HCT116 (cell line): Measurements from ENCODE around the gene SIL1. TPM values are rescaled to one million over a fixed set of nuclear protein-coding genes. Genes with fewer than 3 reads are reported as not detected.

ENCODE experiments used
- ATAC-seq: fragments of 200-7000 bp; cut with Tn5 transposase; 2 replicates; pipeline ENCODE4 v1.9.1; 2020; ENCODE audit warnings: mild to moderate bottlenecking, moderate library complexity
- BruUV-seq: library from RNA; stranded (reverse); fragments of 400-500 nt; replicated peaks from 2 replicates; lab custom pipeline; 2021; lab: Mats Ljungman, UMichigan
- CTCF ChIA-PET: fragments of 300-600 bp; sonication (Branson Sonifier 250); formaldehyde crosslinking; loops from one replicate; lab custom pipeline; 2021; ENCODE audit warnings: antibody characterized with exemption; lab: Charles Lee
- POLR2A ChIA-PET: fragments of 300-600, 350-600 bp; sonication (Branson Sonifier 250); formaldehyde crosslinking; loops from one replicate; lab custom pipeline; 2021; ENCODE audit warnings: antibody characterized with exemption; lab: Charles Lee
- RAD21 ChIA-PET, 2 experiments: fragments of 300-600 bp; sonication (Branson Sonifier 250); formaldehyde crosslinking; loops; one replicate each; lab custom pipeline; 2023; ENCODE audit warnings: low total read pairs in 2 of 2; ENCODE audit not compliant: uncharacterized antibody in 2 of 2, unreplicated experiment in 2 of 2, low non-redundant PET in 1 of 2; lab: Charles Lee
- DNase-seq: peaks from one replicate; pipeline ENCODE4 v3.0.0-alpha.2; 2010; ENCODE audit warnings: low read depth, low spot score
- H2AFZ ChIP-seq: fragments of 200-600 bp; shearing (Covaris generic), sonication (generic); 2 replicates; pipeline ENCODE4 v1.6.1; 2017; ENCODE audit warnings: low read depth, mixed run types, mixed read lengths, antibody characterized with exemption, low read length; ENCODE audit not compliant: poor library complexity, severe bottlenecking
- H3K27ac ChIP-seq: 2 replicates; pipeline ENCODE4 v1.5.1; 2012; ENCODE audit warnings: low read depth, low read length
- H3K27me3 ChIP-seq: fragments of 200-600 bp; sonication (generic); 2 replicates; pipeline ENCODE4 v1.6.1; 2016; ENCODE audit warnings: mixed run types, low read length, mixed read lengths; ENCODE audit not compliant: insufficient read depth
- H3K36me3 ChIP-seq, 2 experiments: fragments of 200-500 bp in 1 of 2; fragments of 200-600 bp in 1 of 2; sonication (Bioruptor generic) in 1 of 2; sonication (generic) in 1 of 2; 2 replicates each; pipeline versions ENCODE4 v1.5.1 to v1.6.1; 2014 to 2016; ENCODE audit warnings: low read length in 2 of 2, inconsistent platforms in 1 of 2, mixed read lengths in 1 of 2, mixed run types in 1 of 2; ENCODE audit not compliant: insufficient read depth in 2 of 2, control insufficient read depth in 1 of 2
- H3K4me1 ChIP-seq, 2 experiments: fragments of 200-600 bp in 1 of 2; sonication (generic) in 1 of 2; 2 replicates each; pipeline versions ENCODE4 v1.5.1 to v1.6.1; 2012 to 2017; ENCODE audit warnings: low read length in 2 of 2, inconsistent platforms in 1 of 2, mild to moderate bottlenecking in 1 of 2, mixed read lengths in 1 of 2, mixed run types in 1 of 2, moderate library complexity in 1 of 2; ENCODE audit not compliant: insufficient read depth in 2 of 2, control insufficient read depth in 1 of 2
- H3K4me2 ChIP-seq: fragments of 200-600 bp; sonication (generic); 2 replicates; pipeline ENCODE4 v1.6.1; 2017; ENCODE audit warnings: mixed run types, low read length, mixed read lengths
- H3K4me3 ChIP-seq, 2 experiments: fragments of 200-600 bp in 1 of 2; sonication (generic) in 1 of 2; replicated peaks in 1 of 2; 2 replicates each; pipeline ENCODE4 v1.5.1; 2011 to 2016; ENCODE audit warnings: low read length in 2 of 2, control low read depth in 1 of 2, low read depth in 1 of 2, mild to moderate bottlenecking in 1 of 2, mixed read lengths in 1 of 2, mixed run types in 1 of 2
- H3K79me2 ChIP-seq: fragments of 200-600 bp; sonication (generic); 2 replicates; pipeline ENCODE4 v1.6.1; 2017; ENCODE audit warnings: mild to moderate bottlenecking, mixed run types, low read length, moderate library complexity, mixed read lengths; ENCODE audit not compliant: insufficient read depth
- H3K9ac ChIP-seq: fragments of 200-600 bp; sonication (generic); 2 replicates; pipeline ENCODE4 v1.6.1; 2016; ENCODE audit warnings: low read length, mixed read lengths
- H3K9me2 ChIP-seq: fragments of 200-600 bp; sonication (generic), shearing (Covaris generic); 2 replicates; pipeline ENCODE4 v1.6.1; 2017; ENCODE audit warnings: mixed run types, mild to moderate bottlenecking, moderate library complexity; ENCODE audit not compliant: insufficient read depth
- H3K9me3 ChIP-seq, 2 experiments: fragments of 200-500 bp in 1 of 2; fragments of 200-600 bp in 1 of 2; sonication (Bioruptor generic) in 1 of 2; sonication (generic) in 1 of 2; 2 replicates each; pipeline ENCODE4 v1.6.1; 2014 to 2017; ENCODE audit warnings: low read length in 2 of 2, mixed read lengths in 2 of 2, inconsistent platforms in 1 of 2, low read depth in 1 of 2, mild to moderate bottlenecking in 1 of 2, mixed run types in 1 of 2, moderate library complexity in 1 of 2; ENCODE audit not compliant: control insufficient read depth in 1 of 2, insufficient read depth in 1 of 2
- H4K20me1 ChIP-seq: fragments of 200-600 bp; sonication (generic), shearing (Covaris generic); 2 replicates; pipeline ENCODE4 v1.6.1; 2017; ENCODE audit warnings: mixed run types, mild to moderate bottlenecking, moderate library complexity; ENCODE audit not compliant: insufficient read depth
- CEBPB ChIP-seq: IDR thresholded peaks from 2 replicates; pipeline ENCODE4 v1.6.1; 2012; ENCODE audit warnings: low read depth
- ELF1 ChIP-seq: IDR thresholded peaks from 2 replicates; pipeline ENCODE4 v1.6.1; 2012; ENCODE audit warnings: low read depth, borderline replicate concordance
- FOSL1 ChIP-seq: IDR thresholded peaks from 2 replicates; pipeline ENCODE4 v1.6.1; 2012; ENCODE audit warnings: low read depth
- POLR2AphosphoS5 ChIP-seq: IDR thresholded peaks from 2 replicates; pipeline ENCODE4 v1.6.1; 2011; ENCODE audit warnings: mild to moderate bottlenecking, low read depth, low read length, moderate library complexity
- SP1 ChIP-seq: IDR thresholded peaks from 2 replicates; pipeline ENCODE4 v1.6.1; 2012; ENCODE audit warnings: low read depth
- TCF7L2 ChIP-seq: IDR thresholded peaks from 2 replicates; pipeline ENCODE4 v1.7.0; 2011; ENCODE audit warnings: borderline replicate concordance, inconsistent platforms; ENCODE audit not compliant: insufficient read depth, insufficient read length; ENCODE audit errors: extremely low read depth
- intact Hi-C: fragments of 100-400 bp; cut with micrococcal nuclease; formaldehyde crosslinking; loops from 2 replicates; pipeline ENCODE4 v1.10.0; 2022
- total RNA-seq: library from RNA; stranded (reverse); gene quantifications from one replicate; pipeline ENCODE4 v1.2.1, GENCODE V29; 2021; ENCODE audit not compliant: unreplicated experiment
- TF ChIP-seq, protein P1 (sequence below): IDR thresholded peaks from 2 replicates; pipeline ENCODE4 v1.6.1; 2012; ENCODE audit warnings: low read depth
- TF ChIP-seq, protein P2 (sequence below): IDR thresholded peaks from 2 replicates; pipeline ENCODE4 v1.6.1; 2012

SIL1 gene
- total RNA-seq, 1 experiment from 2014 or later: 34.0 TPM

DNA sequence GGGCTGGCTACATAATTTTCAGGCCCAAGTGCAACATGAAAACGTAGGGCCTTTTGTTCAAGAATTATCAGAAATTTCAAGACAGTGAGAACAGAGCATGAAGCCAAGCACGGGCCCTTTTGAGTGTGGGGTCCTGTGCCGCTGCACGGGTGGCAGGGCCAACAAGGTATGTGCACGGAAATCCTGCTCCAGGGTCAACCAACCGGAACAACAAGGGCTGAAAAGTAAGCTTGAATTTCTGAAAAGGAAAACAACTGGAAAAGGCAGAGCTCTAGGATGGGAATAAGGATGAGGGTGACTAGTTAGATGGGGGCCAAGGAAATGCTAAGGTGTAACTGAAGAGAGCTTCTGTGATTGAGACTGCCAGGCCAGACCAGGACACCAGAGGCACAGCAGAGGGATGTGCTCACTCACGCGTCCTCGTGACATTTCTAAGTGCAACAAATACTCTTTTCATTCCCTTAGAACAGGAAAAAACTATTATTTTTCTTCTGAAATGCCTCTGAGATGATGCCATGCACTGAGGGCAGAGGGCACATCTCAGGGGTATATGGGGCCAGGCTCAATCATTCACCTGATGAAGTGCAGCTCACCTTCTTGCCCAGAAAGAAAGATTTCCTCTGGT lies 242.4 kb downstream of the SIL1 start:
- DNase-seq: no peak
- no TSS peak for BruUV-seq
- Histone ChIP-seq H3K4me3 (no peak overlapping the region), H3K4me2 (no peak overlapping the region), H2AFZ (no peak overlapping the region)
- TF ChIP-seq CEBPB: no peak
- no peak for TF ChIP-seq FOSL1
- TF ChIP-seq, protein P1, sequence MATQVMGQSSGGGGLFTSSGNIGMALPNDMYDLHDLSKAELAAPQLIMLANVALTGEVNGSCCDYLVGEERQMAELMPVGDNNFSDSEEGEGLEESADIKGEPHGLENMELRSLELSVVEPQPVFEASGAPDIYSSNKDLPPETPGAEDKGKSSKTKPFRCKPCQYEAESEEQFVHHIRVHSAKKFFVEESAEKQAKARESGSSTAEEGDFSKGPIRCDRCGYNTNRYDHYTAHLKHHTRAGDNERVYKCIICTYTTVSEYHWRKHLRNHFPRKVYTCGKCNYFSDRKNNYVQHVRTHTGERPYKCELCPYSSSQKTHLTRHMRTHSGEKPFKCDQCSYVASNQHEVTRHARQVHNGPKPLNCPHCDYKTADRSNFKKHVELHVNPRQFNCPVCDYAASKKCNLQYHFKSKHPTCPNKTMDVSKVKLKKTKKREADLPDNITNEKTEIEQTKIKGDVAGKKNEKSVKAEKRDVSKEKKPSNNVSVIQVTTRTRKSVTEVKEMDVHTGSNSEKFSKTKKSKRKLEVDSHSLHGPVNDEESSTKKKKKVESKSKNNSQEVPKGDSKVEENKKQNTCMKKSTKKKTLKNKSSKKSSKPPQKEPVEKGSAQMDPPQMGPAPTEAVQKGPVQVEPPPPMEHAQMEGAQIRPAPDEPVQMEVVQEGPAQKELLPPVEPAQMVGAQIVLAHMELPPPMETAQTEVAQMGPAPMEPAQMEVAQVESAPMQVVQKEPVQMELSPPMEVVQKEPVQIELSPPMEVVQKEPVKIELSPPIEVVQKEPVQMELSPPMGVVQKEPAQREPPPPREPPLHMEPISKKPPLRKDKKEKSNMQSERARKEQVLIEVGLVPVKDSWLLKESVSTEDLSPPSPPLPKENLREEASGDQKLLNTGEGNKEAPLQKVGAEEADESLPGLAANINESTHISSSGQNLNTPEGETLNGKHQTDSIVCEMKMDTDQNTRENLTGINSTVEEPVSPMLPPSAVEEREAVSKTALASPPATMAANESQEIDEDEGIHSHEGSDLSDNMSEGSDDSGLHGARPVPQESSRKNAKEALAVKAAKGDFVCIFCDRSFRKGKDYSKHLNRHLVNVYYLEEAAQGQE: no peak
- TF ChIP-seq ELF1: no peak
- no peak for TF ChIP-seq SP1
- no peak for TF ChIP-seq POLR2AphosphoS5
- no peak for TF ChIP-seq TCF7L2
- TF ChIP-seq, protein P2, sequence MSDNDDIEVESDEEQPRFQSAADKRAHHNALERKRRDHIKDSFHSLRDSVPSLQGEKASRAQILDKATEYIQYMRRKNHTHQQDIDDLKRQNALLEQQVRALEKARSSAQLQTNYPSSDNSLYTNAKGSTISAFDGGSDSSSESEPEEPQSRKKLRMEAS: no peak
- TF ChIP-seq, all 23 proteins: peak for 0
- Histone ChIP-seq H4K20me1 (no peaks in the 10 kb centered on the region), H3K27ac (no peak overlapping the region), H3K79me2 (no peaks in the 10 kb centered on the region), H3K9me3 (no peaks in the 10 kb centered on the region), H3K9ac (no peak overlapping the region), H3K27me3 (no peaks in the 10 kb centered on the region), H3K9me2 (no peaks in the 10 kb centered on the region), H3K36me3 (no peaks in the 10 kb centered on the region), H3K4me1 (no peaks in the 10 kb centered on the region)
- intact Hi-C loops: no loop called here
- ChIA-PET CTCF (no interaction called here), RAD21 (no interaction called here), POLR2A (no interaction called here)
- no peak for ATAC-seq
